Raji (cell line): ENCODE data around the gene OPCML.

Experiments used
- POLR2A ChIP-seq: IDR thresholded peaks from 2 replicates; pipeline ENCODE4 v1.6.1; 2011; ENCODE audit warnings: low read depth, low read length, control low read depth; ENCODE audit not compliant: insufficient read depth

Gene OPCML

DNA sequence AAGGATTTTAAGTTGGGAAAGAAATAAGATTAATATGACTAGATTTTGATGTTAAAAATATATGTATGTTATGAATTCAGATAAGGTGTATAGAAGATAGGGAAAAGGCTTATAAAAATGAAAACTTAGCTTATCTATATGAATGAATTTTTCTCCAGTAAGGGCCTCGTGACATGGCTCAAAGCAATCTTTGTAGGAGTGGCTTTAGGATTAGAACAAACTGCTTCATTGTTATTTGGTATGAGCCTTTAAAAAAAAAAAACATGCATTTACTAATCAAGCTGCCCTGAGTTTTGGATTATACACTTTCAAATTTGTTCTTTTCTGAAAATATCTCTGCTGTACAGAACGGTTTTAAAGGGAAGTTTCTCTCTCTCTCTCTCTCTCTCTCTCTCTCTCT is 905.9 kb downstream of the OPCML start:
- no peak for TF ChIP-seq POLR2A

DNA sequence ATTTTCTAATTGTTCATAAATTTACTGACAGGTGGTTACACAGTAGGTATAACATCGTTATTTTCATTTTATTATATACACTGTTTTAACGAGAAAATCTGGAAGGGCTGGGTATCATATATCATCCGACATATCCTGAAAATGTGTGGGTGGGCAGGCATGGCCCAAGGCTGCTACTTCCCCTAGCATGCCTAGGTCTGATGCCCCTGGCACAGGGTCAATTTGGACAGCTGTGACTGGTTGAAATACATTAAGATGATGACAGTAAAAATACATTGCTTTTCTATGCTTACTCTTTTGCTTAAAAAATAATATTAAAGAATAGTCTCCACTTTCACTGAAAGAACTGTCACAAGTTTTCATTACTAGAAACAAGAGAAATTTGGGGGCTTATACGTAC is 908.8 kb downstream of the OPCML start:
- TF ChIP-seq POLR2A: no peak

- TF ChIP-seq POLR2A: no peak
These were observed 910.2 kb downstream of the OPCML start for GRCh38 chr11:132621976-132622580.

DNA sequence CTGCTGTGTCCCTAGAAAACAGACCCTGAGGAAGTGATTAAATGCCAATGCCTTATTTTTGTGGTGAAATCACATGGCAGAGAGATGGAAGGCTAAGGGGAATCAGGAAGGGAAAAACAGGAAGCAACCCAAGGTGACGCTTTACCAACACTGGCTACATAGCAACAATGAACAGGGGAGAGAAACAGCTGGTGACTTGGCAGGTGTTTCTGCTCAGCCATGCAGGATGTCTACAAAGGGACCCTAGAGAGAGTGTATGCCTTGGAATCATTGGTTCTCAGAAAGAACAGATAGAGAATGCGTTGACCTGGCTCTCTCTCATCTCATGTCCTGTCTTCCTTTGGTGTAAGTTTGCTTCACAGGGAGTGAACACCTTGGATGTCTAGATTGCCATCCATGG is 911.9 kb downstream of the OPCML start:
- no peak for TF ChIP-seq POLR2A

DNA sequence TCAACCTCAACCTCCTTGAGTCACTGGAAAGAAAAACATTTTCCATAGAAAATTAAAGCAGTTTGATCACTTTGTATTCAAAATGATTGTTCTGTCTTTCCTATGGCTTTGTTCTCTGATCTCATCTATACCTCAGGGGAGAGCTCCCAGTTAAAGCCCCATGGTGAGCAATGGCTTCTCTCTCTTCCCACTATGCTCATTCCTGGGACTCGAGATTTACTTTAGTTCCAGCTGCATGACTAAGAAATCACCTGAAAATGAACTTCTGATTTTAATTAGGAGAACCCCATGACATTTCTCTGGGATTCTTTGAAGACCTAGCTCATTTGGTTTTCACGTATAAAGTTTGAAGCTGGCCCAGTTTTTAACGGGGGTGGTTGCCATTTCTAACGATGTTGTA is 921.5 kb downstream of the OPCML start:
- TF ChIP-seq POLR2A: no peak

DNA sequence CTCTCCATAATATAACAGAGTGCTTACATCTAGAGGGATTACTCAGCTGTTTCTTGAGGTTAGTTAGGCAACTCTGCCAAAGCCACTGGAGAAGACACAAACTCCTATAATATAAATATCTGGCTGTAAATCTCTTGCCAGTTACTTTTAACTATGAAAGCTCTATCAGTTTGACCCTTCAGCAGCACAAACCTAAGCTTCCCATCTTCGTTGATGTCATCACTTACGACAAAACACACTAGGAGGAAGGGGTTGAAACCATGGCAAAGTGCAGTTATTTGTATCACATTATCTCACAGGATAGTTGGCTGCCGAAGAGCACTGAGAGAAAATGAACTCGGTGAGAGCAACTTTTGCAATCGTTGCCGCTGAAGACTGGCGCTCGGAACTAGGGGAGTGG is 922.1 kb downstream of the OPCML start:
- TF ChIP-seq POLR2A: no peak

GRCh38 chr11:132607575-132607974 is 924.7 kb downstream of the OPCML start:
- TF ChIP-seq POLR2A: no peak

- TF ChIP-seq POLR2A: no peak
These were observed 926.3 kb downstream of the OPCML start for GRCh38 chr11:132605825-132606570.

GRCh38 chr11:132604431-132604830 is 927.9 kb downstream of the OPCML start:
- no peak for TF ChIP-seq POLR2A

DNA sequence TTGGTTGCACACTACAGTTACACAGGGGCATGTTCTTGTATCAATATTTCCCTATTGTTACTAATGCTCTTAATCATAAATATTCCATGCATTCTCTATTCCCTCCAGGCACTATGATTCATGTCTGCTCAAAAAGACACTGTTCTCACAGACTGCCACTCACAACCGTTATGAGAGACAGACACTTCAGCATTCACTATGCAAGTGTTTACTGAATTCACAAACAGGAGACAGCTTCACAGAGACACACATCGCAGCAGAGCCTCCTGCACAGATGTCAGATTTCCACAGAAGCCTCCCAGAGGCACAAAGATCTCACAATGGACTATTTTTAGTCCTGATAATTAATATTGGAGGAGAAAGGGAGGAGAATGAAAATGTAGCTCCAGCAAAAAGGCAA is 930.4 kb downstream of the OPCML start:
- TF ChIP-seq POLR2A: no peak

DNA sequence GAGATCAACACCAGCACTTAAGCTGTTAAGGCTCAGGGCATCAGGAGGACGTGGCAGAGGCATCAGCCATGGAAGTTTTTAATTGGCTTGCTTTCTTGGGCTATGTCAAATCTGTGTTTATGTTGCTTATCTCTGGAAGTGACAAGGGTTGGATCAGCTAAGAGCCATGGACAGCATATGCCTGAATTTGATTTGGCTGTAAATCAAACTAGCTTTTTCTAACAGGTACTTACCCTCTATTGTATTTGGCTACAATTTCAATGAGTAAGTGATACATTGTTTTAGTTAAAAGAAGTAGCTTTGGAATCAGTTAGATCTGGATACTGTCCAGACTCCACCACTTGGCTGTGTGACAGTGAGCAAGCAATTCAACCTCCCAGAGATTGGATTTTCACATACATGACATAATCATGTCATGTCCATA is 936.6 kb downstream of the OPCML start:
- no peak for TF ChIP-seq POLR2A

DNA sequence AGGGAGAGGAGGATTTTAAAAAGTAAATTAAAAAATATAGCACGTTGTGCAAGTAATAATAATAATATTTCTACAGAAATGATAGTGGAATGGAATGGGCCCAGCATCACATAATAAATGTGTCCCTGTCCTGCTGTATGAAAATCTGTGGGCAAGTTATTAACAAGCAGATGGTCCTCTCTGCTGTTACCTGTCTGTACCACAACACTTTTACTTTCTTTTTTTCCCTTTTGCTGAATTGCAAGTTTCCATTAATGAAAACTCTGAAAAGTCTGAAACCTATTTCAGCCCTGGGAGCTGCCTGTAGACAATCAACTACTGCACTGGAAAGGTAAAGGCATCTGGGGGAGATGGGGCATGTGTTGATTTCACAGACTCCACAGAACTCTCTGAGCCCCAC is 937.1 kb downstream of the OPCML start:
- TF ChIP-seq POLR2A: no peak

- no peak for TF ChIP-seq POLR2A
These were observed 941.3 kb downstream of the OPCML start for GRCh38 chr11:132590986-132591385.

- no peak for TF ChIP-seq POLR2A
These were observed 941.7 kb downstream of the OPCML start for GRCh38 chr11:132590554-132590953.

DNA sequence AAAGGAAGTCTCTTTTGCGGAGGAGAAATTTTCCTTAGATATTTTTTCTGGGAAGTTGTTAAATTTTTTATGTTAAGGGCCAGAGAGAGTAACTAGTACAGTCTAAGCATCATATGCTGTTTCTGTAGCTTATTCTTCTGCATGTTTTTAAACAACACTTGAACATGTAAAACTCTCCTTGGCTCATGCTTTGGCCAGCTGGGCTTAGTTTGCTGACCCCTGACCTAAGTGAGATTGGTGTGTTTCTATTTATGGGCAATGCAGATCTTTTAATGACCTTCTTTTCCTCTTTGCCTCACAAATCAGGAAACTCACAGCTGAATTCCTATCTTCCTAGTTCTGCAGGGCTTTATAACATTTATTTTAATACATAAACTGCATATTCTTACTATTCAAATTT is 942.5 kb downstream of the OPCML start:
- TF ChIP-seq POLR2A: no peak

DNA sequence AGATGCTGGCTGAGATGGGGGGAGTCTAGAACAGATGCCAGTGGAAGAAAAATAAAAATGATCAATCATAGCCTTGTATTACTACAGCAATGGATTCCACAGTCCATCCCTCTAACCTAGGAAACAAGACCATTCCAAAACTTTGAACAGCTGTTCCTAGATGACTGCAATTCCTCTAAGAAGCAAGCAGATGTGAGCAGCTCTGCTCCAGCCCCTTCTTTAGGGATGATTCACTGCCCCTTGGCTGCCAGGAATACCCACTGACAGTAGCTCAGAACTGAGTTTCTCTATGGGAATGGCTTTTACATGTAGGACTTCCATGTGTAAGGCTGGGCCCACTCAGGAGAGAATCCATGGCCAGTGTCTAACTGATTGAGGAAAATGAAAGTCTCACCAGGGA is 943.9 kb downstream of the OPCML start:
- no peak for TF ChIP-seq POLR2A

DNA sequence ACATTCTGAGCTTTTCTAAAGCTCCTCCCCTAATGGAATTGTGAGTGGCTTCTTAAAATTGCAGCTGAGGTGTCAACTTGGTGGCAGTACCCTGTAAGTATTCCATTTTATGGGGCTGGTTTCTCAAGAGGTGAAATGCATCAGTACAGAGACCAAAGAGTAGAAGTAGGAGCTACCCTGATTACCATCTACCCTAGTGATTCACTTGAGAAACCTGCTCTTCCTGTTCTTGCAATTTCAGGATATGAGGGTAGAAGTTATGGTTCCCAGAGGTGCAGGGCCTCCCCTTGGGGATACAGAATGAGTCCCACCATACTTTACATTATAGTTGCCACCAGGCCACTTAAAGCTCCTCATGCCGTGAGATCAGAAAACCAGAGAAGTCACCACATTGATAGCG is 944.6 kb downstream of the OPCML start:
- no peak for TF ChIP-seq POLR2A
